HL-60 (cell line): ENCODE data around the gene TSC2.
"Not testable (repeated sequence)": the region's sequence is repeated elsewhere in the genome, so short reads cannot be mapped to it uniquely, and the experiment has no call there.

ENCODE experiments used
- DNase-seq, 2 experiments: peaks; one replicate each; pipeline ENCODE4 v3.0.0-alpha.2; 2010 to 2020; ENCODE audit warnings: low read depth in 1 of 2, low spot score in 1 of 2
- H3K27ac ChIP-seq: fragments of 250-450 bp; sonication (Bioruptor Pico); replicated peaks from 2 replicates; pipeline ENCODE4 v1.5.1; 2020; ENCODE audit warnings: mild to moderate bottlenecking, moderate library complexity
- H3K27me3 ChIP-seq: fragments of 250-450 bp; sonication (Bioruptor Pico); 2 replicates; pipeline ENCODE4 v1.5.1; 2021; ENCODE audit warnings: mild to moderate bottlenecking, moderate library complexity; ENCODE audit not compliant: insufficient read depth, poor library complexity, severe bottlenecking
- H3K4me3 ChIP-seq: replicated peaks from 2 replicates; pipeline ENCODE4 v1.5.1; 2011; ENCODE audit warnings: mild to moderate bottlenecking, control low read depth, low read length; ENCODE audit not compliant: insufficient read depth
- GABPA ChIP-seq: IDR thresholded peaks from 2 replicates; pipeline ENCODE4 v1.6.1; 2012; ENCODE audit warnings: low read depth
- POLR2AphosphoS5 ChIP-seq: IDR thresholded peaks from 2 replicates; pipeline ENCODE4 v1.6.1; 2012; ENCODE audit warnings: low read depth
- SPI1 ChIP-seq: IDR thresholded peaks from 2 replicates; pipeline ENCODE4 v1.6.1; 2012; ENCODE audit warnings: low read depth, mild to moderate bottlenecking, borderline replicate concordance
- TF ChIP-seq, protein P1 (sequence below): IDR thresholded peaks from 2 replicates; pipeline ENCODE4 v1.6.1; 2012; ENCODE audit warnings: low read depth; ENCODE audit not compliant: insufficient replicate concordance
- TF ChIP-seq, protein P2 (sequence below): IDR thresholded peaks from one replicate; pipeline ENCODE4 v1.5.1; 2011; ENCODE audit warnings: low read length, control low read depth, inconsistent platforms; ENCODE audit not compliant: insufficient read depth

TSC2 gene

DNA sequence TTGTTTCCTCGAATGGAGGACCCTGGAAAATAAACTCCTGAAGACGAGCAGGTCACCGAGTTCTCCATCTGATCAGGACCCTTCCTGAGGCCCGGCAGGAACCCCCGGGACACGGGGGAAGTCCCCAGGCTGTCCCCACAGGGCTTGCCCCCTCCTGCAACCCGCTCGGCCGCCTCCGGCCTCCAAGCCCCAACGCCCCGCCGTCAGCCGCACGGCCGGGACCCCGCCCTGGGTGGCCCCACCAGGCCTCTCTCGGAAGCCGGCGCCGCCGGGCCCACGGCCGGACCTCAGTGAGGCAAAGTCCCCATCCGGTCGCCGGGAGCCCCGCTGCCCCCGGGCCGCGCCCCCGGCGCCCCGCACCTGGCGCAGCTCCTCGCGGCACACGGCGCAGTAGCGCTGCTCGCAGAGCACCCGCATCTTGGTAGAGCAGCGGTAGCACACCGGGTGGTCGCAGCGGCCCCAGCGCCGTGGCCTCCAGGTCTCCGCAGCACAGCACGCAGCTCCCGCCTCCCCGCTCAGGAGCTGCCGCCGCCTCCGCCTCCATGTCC, 38.5 kb upstream of the TSC2 start:
- TF ChIP-seq, protein P1, sequence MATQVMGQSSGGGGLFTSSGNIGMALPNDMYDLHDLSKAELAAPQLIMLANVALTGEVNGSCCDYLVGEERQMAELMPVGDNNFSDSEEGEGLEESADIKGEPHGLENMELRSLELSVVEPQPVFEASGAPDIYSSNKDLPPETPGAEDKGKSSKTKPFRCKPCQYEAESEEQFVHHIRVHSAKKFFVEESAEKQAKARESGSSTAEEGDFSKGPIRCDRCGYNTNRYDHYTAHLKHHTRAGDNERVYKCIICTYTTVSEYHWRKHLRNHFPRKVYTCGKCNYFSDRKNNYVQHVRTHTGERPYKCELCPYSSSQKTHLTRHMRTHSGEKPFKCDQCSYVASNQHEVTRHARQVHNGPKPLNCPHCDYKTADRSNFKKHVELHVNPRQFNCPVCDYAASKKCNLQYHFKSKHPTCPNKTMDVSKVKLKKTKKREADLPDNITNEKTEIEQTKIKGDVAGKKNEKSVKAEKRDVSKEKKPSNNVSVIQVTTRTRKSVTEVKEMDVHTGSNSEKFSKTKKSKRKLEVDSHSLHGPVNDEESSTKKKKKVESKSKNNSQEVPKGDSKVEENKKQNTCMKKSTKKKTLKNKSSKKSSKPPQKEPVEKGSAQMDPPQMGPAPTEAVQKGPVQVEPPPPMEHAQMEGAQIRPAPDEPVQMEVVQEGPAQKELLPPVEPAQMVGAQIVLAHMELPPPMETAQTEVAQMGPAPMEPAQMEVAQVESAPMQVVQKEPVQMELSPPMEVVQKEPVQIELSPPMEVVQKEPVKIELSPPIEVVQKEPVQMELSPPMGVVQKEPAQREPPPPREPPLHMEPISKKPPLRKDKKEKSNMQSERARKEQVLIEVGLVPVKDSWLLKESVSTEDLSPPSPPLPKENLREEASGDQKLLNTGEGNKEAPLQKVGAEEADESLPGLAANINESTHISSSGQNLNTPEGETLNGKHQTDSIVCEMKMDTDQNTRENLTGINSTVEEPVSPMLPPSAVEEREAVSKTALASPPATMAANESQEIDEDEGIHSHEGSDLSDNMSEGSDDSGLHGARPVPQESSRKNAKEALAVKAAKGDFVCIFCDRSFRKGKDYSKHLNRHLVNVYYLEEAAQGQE = no peak
- TF ChIP-seq SPI1 = no peak
- TF ChIP-seq, protein P2, sequence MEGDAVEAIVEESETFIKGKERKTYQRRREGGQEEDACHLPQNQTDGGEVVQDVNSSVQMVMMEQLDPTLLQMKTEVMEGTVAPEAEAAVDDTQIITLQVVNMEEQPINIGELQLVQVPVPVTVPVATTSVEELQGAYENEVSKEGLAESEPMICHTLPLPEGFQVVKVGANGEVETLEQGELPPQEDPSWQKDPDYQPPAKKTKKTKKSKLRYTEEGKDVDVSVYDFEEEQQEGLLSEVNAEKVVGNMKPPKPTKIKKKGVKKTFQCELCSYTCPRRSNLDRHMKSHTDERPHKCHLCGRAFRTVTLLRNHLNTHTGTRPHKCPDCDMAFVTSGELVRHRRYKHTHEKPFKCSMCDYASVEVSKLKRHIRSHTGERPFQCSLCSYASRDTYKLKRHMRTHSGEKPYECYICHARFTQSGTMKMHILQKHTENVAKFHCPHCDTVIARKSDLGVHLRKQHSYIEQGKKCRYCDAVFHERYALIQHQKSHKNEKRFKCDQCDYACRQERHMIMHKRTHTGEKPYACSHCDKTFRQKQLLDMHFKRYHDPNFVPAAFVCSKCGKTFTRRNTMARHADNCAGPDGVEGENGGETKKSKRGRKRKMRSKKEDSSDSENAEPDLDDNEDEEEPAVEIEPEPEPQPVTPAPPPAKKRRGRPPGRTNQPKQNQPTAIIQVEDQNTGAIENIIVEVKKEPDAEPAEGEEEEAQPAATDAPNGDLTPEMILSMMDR = no peak
- TF ChIP-seq GABPA = no peak
- Histone ChIP-seq H3K27ac (peak overlapping the region; percentile 64), H3K4me3 (peak overlapping the region; percentile 63), H3K27me3 (no peaks in the 10 kb centered on the region)
- no peak for DNase-seq

DNA sequence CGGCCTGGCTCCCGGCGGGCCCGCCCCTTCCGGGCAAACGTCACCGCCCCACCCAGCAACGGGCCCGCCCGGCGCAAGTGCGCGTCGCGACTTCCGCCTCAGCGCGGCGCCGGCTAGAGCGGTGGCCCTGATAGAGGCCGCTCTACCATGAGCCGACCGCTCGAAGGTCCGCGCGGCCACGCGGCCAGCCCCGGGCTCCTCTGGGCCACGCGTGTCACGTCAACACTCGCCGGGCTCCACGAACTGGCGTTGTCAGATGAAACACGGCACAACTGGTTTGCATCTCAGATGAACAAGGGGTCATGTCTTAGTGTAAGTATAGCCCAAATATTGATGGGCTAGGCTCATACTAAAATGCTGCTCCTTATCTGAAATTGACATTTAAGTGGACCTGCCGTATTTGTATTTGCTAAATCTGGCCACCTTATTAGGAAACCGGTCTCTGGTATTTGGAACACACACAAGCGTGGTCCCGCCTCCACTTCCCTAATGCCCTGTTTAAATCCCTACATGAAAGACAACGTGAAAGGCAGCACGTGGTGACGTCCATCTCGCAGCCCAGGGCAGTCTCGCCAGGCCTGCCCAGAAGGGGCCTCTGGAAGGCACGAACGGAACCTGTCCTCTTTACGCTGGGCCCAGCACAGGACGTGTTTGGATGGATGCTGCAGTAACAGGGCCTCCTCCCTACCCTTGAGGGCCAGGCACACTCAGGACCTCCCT, 37.8 kb upstream of the TSC2 start, which contains the start of gene ZNF598:
Gene ZNF598 (minus strand): TSS at position 31 of the 720 bp plus-strand sequence.
- TF ChIP-seq, protein P2 = no peak
- peak; percentile 82 for TF ChIP-seq GABPA
- TF ChIP-seq SPI1 = peak; percentile 70; the same call in 1 of the 2 replicates
- TF ChIP-seq POLR2AphosphoS5 = peak; percentile 90
- TF ChIP-seq, protein P1 = no peak
- peak; percentile 69 to 88 for DNase-seq
- H3K4me3 ChIP-seq = peak within 1 kb of the TSS; percentile 63
- H3K27ac ChIP-seq = peak within 1 kb of the TSS; percentile 87
- no peaks in the 10 kb centered on the region for H3K27me3 ChIP-seq

DNA sequence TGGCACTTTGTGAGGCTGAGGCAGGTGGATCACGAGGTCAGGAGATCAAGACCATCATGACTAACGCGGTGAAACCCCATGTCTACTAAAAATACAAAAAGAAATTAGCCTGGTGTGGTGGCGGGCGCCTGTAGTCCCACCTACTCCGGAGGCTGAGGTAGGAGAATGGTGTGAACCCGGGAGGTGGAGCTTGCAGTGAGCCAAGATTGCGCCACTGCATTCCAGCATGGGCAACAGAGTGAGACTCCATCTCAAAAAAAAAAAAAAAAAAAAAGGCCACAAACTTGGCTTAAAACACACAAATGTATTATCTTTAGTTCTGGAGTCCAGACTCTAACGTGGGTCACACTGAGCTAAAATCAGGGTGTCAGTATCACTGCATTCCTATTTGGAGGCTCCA, 36.1 kb upstream of the TSC2 start:
- H3K27ac ChIP-seq, H3K4me3 ChIP-seq, H3K27me3 ChIP-seq, DNase-seq: not testable (repeated sequence)

DNA sequence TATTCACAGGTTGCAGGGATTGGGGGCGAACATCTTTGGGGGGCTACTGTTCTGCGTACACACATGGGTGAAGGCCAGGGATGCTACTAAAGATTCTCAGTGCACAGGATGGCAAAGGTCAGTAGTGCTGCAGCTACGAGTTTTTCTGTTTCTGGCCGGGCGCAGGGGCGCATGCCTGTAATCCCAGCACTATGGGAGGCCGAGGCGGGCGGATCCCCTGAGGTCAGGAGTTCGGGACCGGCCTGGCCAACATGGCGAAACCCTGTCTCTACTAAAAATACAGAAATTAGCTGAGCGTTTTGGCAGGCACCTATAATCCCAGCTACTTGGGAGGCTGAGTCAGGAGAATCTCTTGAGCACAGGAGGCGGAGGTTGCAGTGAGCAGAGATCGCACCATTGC, 34.3 kb upstream of the TSC2 start:
- H3K27ac ChIP-seq = no peak overlapping the region
- DNase-seq = no peak
- no peaks in the 10 kb centered on the region for H3K27me3 ChIP-seq
- H3K4me3 ChIP-seq = no peak overlapping the region
- TF ChIP-seq POLR2AphosphoS5 (no peak), SPI1 (no peak), GABPA (no peak)
- TF ChIP-seq, protein P2 = no peak
- TF ChIP-seq, protein P1 = no peak
